NOMO-1 treated with DMSO at 0.1 percent for 48 hours (cell line): ENCODE data around the gene PACS2.
A peak's percentile ranks its signal among the peaks of the same experiment; 100 is the strongest.
"Not testable (repeated sequence)": the region's sequence is repeated elsewhere in the genome, so short reads cannot be mapped to it uniquely, and the experiment has no call there.

Experiments
- DNase-seq: peaks from one replicate; lab custom pipeline; 2025; ENCODE audit not compliant: unreplicated experiment; lab: John Stamatoyannopoulos, UW

The PACS2 gene

GRCh38 chr14:105314287-105315200 is at the start of gene PACS2:
Gene PACS2, plus strand, starts transcription at chr14:105314748. Its CDS starts 171 bp downstream, at chr14:105314919.
- peak; percentile 65 for DNase-seq

- DNase-seq: no peak
These were observed 46.6 kb upstream of the PACS2 start for GRCh38 chr14:105267820-105268548.

GRCh38 chr14:105268736-105269354 is 45.7 kb upstream of the PACS2 start:
- no peak for DNase-seq

GRCh38 chr14:105269405-105269804 is 45.1 kb upstream of the PACS2 start:
- DNase-seq: no peak

- no peak for DNase-seq
These were observed 43.2 kb upstream of the PACS2 start for GRCh38 chr14:105271224-105271890.

- no peak for DNase-seq
These were observed 41.9 kb upstream of the PACS2 start for GRCh38 chr14:105272623-105273022.

GRCh38 chr14:105273062-105273461 is 41.5 kb upstream of the PACS2 start:
- no peak for DNase-seq

- no peak for DNase-seq
These were observed 39.9 kb upstream of the PACS2 start for GRCh38 chr14:105274637-105275036.

GRCh38 chr14:105275267-105275946 is 39.1 kb upstream of the PACS2 start:
- no peak for DNase-seq

GRCh38 chr14:105277448-105277847 is 37.1 kb upstream of the PACS2 start:
- DNase-seq: not testable (repeated sequence)

GRCh38 chr14:105279642-105280361 is 34.7 kb upstream of the PACS2 start:
- no peak for DNase-seq

- DNase-seq: no peak
These were observed 34.0 kb upstream of the PACS2 start for GRCh38 chr14:105280525-105280924.

GRCh38 chr14:105281371-105282097 is 33.0 kb upstream of the PACS2 start:
- peak; percentile 49 for DNase-seq

- DNase-seq: no peak
These were observed 32.3 kb upstream of the PACS2 start for GRCh38 chr14:105282098-105282725.

GRCh38 chr14:105283028-105283427 is 31.5 kb upstream of the PACS2 start:
- no peak for DNase-seq

GRCh38 chr14:105283899-105284298 is 30.6 kb upstream of the PACS2 start:
- no peak for DNase-seq

- no peak for DNase-seq
These were observed 29.4 kb upstream of the PACS2 start for GRCh38 chr14:105285174-105285573.

- no peak for DNase-seq
These were observed 27.8 kb upstream of the PACS2 start for GRCh38 chr14:105286759-105287144.
